Ovary (tissue), 9 donors: ENCODE data around the gene GPA33. TPM values are rescaled to one million over a fixed set of nuclear protein-coding genes. Genes with fewer than 3 reads are reported as not detected.

Experiments
- DNase-seq, 5 donors: peaks; one replicate each; pipeline ENCODE4 v3.0.0-alpha.2; 2019 to 2020
- H3K27ac ChIP-seq, 2 donors: fragments of 200-600 bp; one replicate each; pipeline versions ENCODE4 v1.5.1 to v1.8.0; 2019 to 2022
- H3K27me3 ChIP-seq: fragments of 200-600 bp; one replicate; pipeline ENCODE4 v1.8.0; 2022
- H3K36me3 ChIP-seq: fragments of 200-600 bp; sonication (generic); one replicate; pipeline ENCODE4 v1.5.1; 2019
- H3K4me1 ChIP-seq: one replicate; pipeline ENCODE4 v1.8.1; 2013; ENCODE audit warnings: mild to moderate bottlenecking, moderate library complexity; ENCODE audit not compliant: insufficient read depth
- H3K4me3 ChIP-seq: fragments of 200-600 bp; sonication (generic); one replicate; pipeline ENCODE4 v1.5.1; 2017
- H3K9me3 ChIP-seq, 2 donors: fragments of 200-600 bp in 1 of 2; sonication (generic) in 1 of 2; one replicate each; pipeline versions ENCODE4 v1.5.1 to v1.8.1; 2013 to 2019; ENCODE audit warnings: mild to moderate bottlenecking in 1 of 2, moderate library complexity in 1 of 2
- CTCF ChIP-seq, 3 donors: fragments of 450-650 bp in 2 of 3; fragments of 200-600 bp in 1 of 3; IDR thresholded peaks; one replicate each; pipeline versions ENCODE4 v1.5.1 to v1.8.0; 2016 to 2022; ENCODE audit warnings: antibody characterized with exemption in 3 of 3, mild to moderate bottlenecking in 1 of 3
- EP300 ChIP-seq: sonication (generic); formaldehyde crosslinking; IDR thresholded peaks from one replicate; pipeline ENCODE4 v1.6.1; 2017; ENCODE audit warnings: antibody characterized with exemption
- POLR2A ChIP-seq: fragments of 450-650 bp; IDR thresholded peaks from one replicate; pipeline ENCODE4 v1.6.1; 2017; ENCODE audit warnings: antibody characterized with exemption, mild to moderate bottlenecking, moderate library complexity
- WGBS, 3 donors: extraction: QIAGEN DNeasy Blood & Tissue Kit in 1 of 3; methylation state at CpG; one replicate each; pipeline versions ENCODE4 v1.1.5 to v1.1.7; 2013 to 2017; 5-methylcytosine and 5-hydroxymethylcytosine counted together
- intact Hi-C, 4 donors: fragments of 100-400 bp; cut with DNase I; formaldehyde crosslinking; loops; one replicate each; pipeline versions ENCODE4 v1.11.0 to v1.15.1; 2022 to 2023
- polyA plus RNA-seq, 2 donors: library from polyadenylated mRNA; stranded (reverse); fragments of 200-250 nt in 1 of 2; fragments of 350-450 nt in 1 of 2; fragmentation: Illumina TruSeq in 1 of 2; extraction: RNeasy Lipid Tissue Mini Kit (QIAGEN cat#74804) in 1 of 2; gene quantifications; one replicate each; pipeline ENCODE4 v1.2.3, GENCODE V29; 2013 to 2014
- total RNA-seq, 7 donors: library from RNA; depleted of rRNA in 2 of 7; stranded (reverse); fragments of >200 nt in 2 of 7; fragmentation: NEBNext Ultra II Directional in 3 of 7; extraction: Animal tissue kit (Norgen Biotek cat#: 25700) in 3 of 7; gene quantifications; one replicate each; pipeline versions ENCODE4 v1.1.0 to v1.2.4, GENCODE V29; 2016 to 2023
- donor health status: DM: no; HTN: no; CAD: no; lungs with moderate emphysema.
- donor health status: DM: no; HTN: no; CAD: no.
- donor health status: Bipolar disorder and iron deficiency.
- donor health status: DM: yes; HTN: yes; CAD: no.
- donor health status: DM: no; HTN: no; CAD: no.
- donor health status: DM: yes; HTN: yes; CAD: no.

GPA33 gene
- total and polyA plus RNA-seq, 9 donors: 0.06 to 1.3 (median 0.43) TPM; not detected in 5

- no peaks in the 10 kb centered on the region for H3K27me3 ChIP-seq
- H3K27ac ChIP-seq: no peak overlapping the region
- H3K4me1 ChIP-seq: no peaks in the 10 kb centered on the region
- DNase-seq: no peak
- no peaks in the 10 kb centered on the region for H3K36me3 ChIP-seq
- no peak for TF ChIP-seq EP300
- TF ChIP-seq POLR2A: no peak
- TF ChIP-seq CTCF (IDR thresholded peaks at IDR 0.05): no peak
- 12 to 17% (median 13%) methylated on average over 12 of the region's 12 CpGs for WGBS, 3 donors
- intact Hi-C loops: no loop called here
- peaks cover 0 to 4% of the 10 kb centered on the region in 2 donors for H3K9me3 ChIP-seq
- H3K4me3 ChIP-seq: no peak overlapping the region
Observed at GRCh38 chr1:167105271-167106118, 15.3 kb upstream of the GPA33 start.

- H3K36me3 ChIP-seq: no peaks in the 10 kb centered on the region
- H3K27ac ChIP-seq: no peak overlapping the region
- 71 to 77% (median 76%) methylated on average over 6 of the region's 6 CpGs for WGBS, 3 donors
- no peaks in the 10 kb centered on the region for H3K4me1 ChIP-seq
- no peaks in the 10 kb centered on the region for H3K9me3 ChIP-seq
- no peak overlapping the region for H3K4me3 ChIP-seq
- TF ChIP-seq POLR2A: no peak
- no peak for TF ChIP-seq EP300
- TF ChIP-seq CTCF (IDR thresholded peaks at IDR 0.05): no peak
- no peak for DNase-seq
- intact Hi-C loops: no loop called here
- H3K27me3 ChIP-seq: no peaks in the 10 kb centered on the region
Observed at GRCh38 chr1:167104256-167104633, 14.1 kb upstream of the GPA33 start.

GRCh38 chr1:167102906-167103573 lies 12.9 kb upstream of the GPA33 start:
- no peak overlapping the region for H3K4me3 ChIP-seq
- intact Hi-C loops: no loop called here
- 69 to 78% (median 78%) methylated on average over 5 of the region's 5 CpGs for WGBS, 3 donors
- TF ChIP-seq EP300 (no peak), POLR2A (no peak), CTCF (IDR thresholded peaks at IDR 0.05) (no peak)
- no peak overlapping the region for H3K27ac ChIP-seq
- H3K27me3 ChIP-seq: no peaks in the 10 kb centered on the region
- H3K36me3 ChIP-seq: no peaks in the 10 kb centered on the region
- no peaks in the 10 kb centered on the region for H3K4me1 ChIP-seq
- no peak for DNase-seq
- H3K9me3 ChIP-seq: no peaks in the 10 kb centered on the region

GRCh38 chr1:167101754-167102153 lies 11.6 kb upstream of the GPA33 start:
- no peak for TF ChIP-seq CTCF (IDR thresholded peaks at IDR 0.05)
- no peak for TF ChIP-seq EP300
- TF ChIP-seq POLR2A: no peak
- H3K4me1 ChIP-seq: no peaks in the 10 kb centered on the region
- no peaks in the 10 kb centered on the region for H3K27me3 ChIP-seq
- no peaks in the 10 kb centered on the region for H3K9me3 ChIP-seq
- no peaks in the 10 kb centered on the region for H3K36me3 ChIP-seq
- intact Hi-C loops: no loop called here
- H3K27ac ChIP-seq: no peak overlapping the region
- H3K4me3 ChIP-seq: no peak overlapping the region
- no peak for DNase-seq
- WGBS, 3 donors: 61 to 89% (median 86%) methylated on average over 2 of the region's 2 CpGs
